Bronchial smooth muscle cell (primary cell): ENCODE results near the gene FLACC1. TPM values are rescaled to one million over a fixed set of nuclear protein-coding genes. Genes with fewer than 3 reads are reported as not detected.

Source experiments
- total RNA-seq: library from RNA; depleted of rRNA; stranded (reverse); fragments of >200 nt; gene quantifications from 2 replicates; pipeline ENCODE4 v1.2.1, GENCODE V29; 2014

Gene FLACC1, protein sequence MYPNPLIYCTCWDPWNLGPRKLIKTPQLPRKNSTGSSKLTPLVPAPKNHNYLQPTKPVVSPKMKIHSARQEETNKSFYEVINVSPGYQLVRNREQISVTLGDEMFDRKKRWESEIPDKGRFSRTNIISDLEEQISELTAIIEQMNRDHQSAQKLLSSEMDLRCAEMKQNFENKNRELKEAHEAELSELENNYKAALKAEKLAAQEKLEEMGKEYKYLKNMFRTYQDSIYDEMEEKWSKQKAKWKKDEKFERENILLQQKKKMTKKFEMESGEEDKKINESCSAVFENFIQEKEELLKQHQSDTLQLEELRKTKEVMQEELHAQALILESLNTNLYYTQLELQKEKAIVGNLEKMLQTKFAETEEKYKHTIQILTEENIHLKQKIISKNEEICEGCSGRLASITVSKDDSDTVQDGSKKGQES
- total RNA-seq: 0.43 and 1.3 TPM in 2 replicates

GRCh38 chr2:201357221-201357620, at the start of gene FLACC1:
Gene FLACC1, minus strand, starts transcription at chr2:201357345. Its CDS starts 5,941 bp downstream, at chr2:201351404.

GRCh38 chr2:201260302-201260800, 96.8 kb downstream of the FLACC1 start, which contains the start of gene CASP8:
Gene CASP8, plus strand, starts transcription at chr2:201260536. Its CDS starts 5,951 bp downstream, at chr2:201266487.

Other genes with a start within 250 kb of the FLACC1 start
- gene CFLAR, start 241.2 kb downstream of the FLACC1 start, total RNA-seq: 46.0 and 68.8 TPM in 2 replicates
- gene CASP10, start 174.2 kb downstream of the FLACC1 start, total RNA-seq: 4.7 and 4.8 TPM in 2 replicates
- gene CASP8, start 96.8 kb downstream of the FLACC1 start, total RNA-seq: 24.3 and 26.6 TPM in 2 replicates
- gene TRAK2, start 94.1 kb upstream of the FLACC1 start, total RNA-seq: 32.9 and 37.0 TPM in 2 replicates
- gene STRADB, start 94.4 kb upstream of the FLACC1 start, total RNA-seq: 28.6 and 44.8 TPM in 2 replicates